Cardiac fibroblast (primary cell): ENCODE data around the gene PRKN.

ENCODE experiments used
- DNase-seq, 2 donors: peaks; one replicate each; pipeline versions ENCODE4 v3.0.0 to v3.0.0-alpha.2; 2010; ENCODE audit warnings: low read depth in 2 of 2
- H3K4me3 ChIP-seq, 2 donors: replicated peaks in 1 of 2; 1 replicate in 1 of 2; 2 replicates in 1 of 2; pipeline ENCODE4 v1.5.1; 2011; ENCODE audit warnings: low read depth in 2 of 2, low read length in 2 of 2, mild to moderate bottlenecking in 2 of 2, moderate library complexity in 1 of 2
- TF ChIP-seq, protein P1 (sequence below): IDR thresholded peaks from one replicate; pipeline ENCODE4 v1.5.1; 2011; ENCODE audit warnings: low read depth, mild to moderate bottlenecking, low read length, inconsistent platforms

PRKN gene

GRCh38 chr6:162627825-162628224, 99.7 kb downstream of the PRKN start:
- no peak overlapping the region for H3K4me3 ChIP-seq
- DNase-seq = no peak
- TF ChIP-seq, protein P1, sequence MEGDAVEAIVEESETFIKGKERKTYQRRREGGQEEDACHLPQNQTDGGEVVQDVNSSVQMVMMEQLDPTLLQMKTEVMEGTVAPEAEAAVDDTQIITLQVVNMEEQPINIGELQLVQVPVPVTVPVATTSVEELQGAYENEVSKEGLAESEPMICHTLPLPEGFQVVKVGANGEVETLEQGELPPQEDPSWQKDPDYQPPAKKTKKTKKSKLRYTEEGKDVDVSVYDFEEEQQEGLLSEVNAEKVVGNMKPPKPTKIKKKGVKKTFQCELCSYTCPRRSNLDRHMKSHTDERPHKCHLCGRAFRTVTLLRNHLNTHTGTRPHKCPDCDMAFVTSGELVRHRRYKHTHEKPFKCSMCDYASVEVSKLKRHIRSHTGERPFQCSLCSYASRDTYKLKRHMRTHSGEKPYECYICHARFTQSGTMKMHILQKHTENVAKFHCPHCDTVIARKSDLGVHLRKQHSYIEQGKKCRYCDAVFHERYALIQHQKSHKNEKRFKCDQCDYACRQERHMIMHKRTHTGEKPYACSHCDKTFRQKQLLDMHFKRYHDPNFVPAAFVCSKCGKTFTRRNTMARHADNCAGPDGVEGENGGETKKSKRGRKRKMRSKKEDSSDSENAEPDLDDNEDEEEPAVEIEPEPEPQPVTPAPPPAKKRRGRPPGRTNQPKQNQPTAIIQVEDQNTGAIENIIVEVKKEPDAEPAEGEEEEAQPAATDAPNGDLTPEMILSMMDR = no peak

DNA sequence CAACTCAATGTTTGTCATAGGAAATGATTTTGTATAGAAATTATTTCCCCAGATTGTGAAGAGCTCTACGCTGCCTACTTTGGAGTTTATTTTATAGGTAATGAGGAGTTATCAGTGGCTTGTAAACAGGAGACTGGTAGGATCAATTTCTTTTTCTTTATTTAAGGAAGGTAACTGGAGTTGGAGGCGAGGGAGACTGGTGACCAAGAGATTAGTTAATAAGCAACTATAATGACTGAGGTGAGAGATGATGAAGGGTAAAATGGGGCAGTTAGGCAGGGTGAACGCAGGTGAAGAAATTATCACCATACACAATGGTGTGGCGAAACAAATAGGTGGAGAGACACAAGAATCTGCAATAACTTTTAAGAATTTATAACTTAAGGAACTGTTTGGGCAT, 100.2 kb downstream of the PRKN start:
- no peak for DNase-seq
- TF ChIP-seq, protein P1 = no peak
- no peak overlapping the region for H3K4me3 ChIP-seq

DNA sequence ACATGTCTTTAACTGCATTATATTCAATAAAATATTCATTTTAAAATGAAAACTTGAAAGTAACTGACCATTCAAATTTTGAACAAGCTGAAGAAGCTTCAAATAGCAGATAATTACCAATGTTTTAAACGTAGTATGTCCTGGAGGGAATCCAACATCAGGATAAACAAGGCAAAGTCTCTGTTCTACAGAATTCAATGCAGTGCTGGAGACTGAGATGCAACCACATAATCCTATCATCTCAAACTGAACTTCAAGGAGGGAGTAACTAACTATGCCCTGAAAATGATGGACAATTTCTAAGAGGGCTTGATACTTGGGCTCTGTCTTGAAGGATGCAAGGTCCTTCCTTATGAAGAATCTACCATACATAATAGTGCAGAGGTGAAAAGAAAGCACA, 100.7 kb downstream of the PRKN start:
- TF ChIP-seq, protein P1 = no peak
- DNase-seq = no peak
- H3K4me3 ChIP-seq = no peak overlapping the region

GRCh38 chr6:162625846-162626540, 101.6 kb downstream of the PRKN start:
- TF ChIP-seq, protein P1 = no peak
- H3K4me3 ChIP-seq = no peak overlapping the region

DNA sequence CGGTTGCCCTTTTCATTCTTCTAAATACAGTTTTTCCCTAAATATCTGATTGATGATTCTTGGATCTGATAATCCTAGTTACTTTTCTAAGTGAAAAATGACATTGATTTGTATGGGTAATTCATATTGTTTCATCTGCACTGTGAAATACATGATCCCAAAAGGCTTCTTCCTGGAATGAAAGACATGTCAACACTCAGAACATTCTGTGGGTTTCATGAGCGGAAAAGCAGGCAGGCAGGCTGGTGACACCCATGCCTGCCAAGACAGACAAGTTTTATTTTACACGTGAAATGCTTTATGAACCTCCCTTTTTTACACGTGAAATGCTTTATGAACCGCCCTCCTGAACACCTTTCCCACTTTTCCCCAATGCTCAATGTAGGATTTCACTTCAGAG, 105.0 kb downstream of the PRKN start:
- H3K4me3 ChIP-seq = no peak overlapping the region
- TF ChIP-seq, protein P1 = no peak
- no peak for DNase-seq

More at GRCh38 chr6:162625846-162626540, 101.6 kb downstream of the PRKN start:
- DNase-seq = no peak

GRCh38 chr6:162621246-162621645, 106.3 kb downstream of the PRKN start:
- TF ChIP-seq, protein P1 = no peak
- H3K4me3 ChIP-seq = no peak overlapping the region
- peak in 1 of 2 donors; percentile 26 for DNase-seq

DNA sequence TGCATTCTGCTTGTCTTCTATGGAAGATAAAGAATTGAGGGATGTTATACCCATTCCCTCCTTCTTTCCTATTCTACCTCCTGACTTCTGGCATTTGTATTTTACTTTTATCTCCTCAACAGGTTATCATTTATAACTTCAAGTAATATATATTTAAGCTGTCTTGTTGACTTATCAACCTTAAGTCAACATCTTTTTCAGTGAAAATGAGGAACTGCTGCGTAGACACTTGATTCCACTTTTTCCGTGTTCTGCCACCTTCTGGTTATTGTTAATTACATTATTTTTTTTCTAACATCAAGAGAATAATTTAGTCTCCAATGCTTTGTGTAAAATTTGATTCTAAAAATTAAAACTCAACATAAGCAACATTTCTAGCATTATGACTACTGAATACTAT, 107.5 kb downstream of the PRKN start:
- TF ChIP-seq, protein P1 = no peak
- DNase-seq = no peak
- H3K4me3 ChIP-seq = no peak overlapping the region
